ENCODE data around the gene FRMD7. TPM values are rescaled to one million over a fixed set of nuclear protein-coding genes. Genes with fewer than 3 reads are reported as not detected.
"Not testable (repeated sequence)": the region's sequence is repeated elsewhere in the genome, so short reads cannot be mapped to it uniquely, and the experiment has no call there.

Gene FRMD7
- total RNA-seq, 1 donor from 2014 or later = not detected

DNA sequence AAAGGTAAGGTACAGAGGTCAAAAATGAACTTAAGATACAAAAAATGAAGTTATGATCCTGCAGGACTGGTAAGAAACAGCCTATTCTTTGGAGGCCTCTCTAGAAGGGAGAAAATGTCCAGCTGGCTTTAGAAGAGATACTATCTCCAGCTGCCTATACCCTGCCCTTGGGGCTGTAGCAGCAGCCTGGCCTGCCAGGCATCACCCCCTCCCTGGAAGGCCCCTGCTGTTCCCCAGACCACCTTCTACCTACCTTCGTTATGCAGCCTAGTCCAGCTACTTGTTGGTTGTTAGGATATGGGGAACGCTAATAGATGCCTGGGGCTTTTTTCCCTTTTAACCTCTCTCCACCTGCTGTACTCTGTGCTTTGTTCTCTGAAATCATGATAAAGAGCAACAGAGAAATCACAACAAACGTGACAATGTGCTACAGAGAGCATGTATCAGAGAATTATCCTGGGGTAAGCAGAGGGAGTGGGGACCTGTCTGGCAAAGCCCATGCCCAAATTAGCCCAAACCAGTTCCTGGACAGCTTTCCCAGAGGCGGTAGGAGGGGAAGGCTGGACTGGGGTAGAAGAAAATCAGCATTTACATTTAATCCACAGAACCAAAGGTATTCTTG lies 34.5 kb downstream of the FRMD7 start:
- no peak for DNase-seq (ENCODE audit: low read depth in 2 of 2)

DNA sequence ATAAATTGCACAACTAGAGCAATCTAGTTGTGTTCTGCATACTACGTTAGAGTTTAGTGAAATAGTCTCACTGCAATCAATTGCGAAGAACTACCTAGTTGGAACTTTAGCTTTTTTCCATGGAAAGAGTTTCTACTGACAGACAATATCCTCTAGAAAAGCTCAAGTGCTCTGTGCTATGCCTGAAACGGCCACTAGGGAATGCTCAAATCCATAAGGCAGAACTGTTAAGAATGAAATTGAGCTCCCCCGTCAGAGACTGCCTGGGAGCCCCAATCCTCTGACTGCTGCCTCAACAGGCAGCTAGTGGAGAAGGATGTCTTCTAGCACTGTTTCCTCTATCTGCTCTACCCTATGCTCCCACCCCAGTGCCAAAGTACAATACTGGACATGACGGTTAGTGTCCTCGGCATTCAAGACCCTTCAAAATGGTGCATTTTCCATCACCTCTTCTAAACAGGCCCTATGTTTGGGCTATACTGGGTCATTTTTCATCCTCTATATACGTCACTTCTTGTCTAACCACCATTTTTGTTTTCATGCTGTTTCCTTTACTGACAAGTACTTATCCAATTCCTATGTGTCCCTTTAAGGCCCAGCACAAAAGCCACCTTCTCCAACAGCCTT lies 35.3 kb downstream of the FRMD7 start:
- DNase-seq (ENCODE audit: low read depth in 2 of 2) = peak; percentile 71 to 76

DNA sequence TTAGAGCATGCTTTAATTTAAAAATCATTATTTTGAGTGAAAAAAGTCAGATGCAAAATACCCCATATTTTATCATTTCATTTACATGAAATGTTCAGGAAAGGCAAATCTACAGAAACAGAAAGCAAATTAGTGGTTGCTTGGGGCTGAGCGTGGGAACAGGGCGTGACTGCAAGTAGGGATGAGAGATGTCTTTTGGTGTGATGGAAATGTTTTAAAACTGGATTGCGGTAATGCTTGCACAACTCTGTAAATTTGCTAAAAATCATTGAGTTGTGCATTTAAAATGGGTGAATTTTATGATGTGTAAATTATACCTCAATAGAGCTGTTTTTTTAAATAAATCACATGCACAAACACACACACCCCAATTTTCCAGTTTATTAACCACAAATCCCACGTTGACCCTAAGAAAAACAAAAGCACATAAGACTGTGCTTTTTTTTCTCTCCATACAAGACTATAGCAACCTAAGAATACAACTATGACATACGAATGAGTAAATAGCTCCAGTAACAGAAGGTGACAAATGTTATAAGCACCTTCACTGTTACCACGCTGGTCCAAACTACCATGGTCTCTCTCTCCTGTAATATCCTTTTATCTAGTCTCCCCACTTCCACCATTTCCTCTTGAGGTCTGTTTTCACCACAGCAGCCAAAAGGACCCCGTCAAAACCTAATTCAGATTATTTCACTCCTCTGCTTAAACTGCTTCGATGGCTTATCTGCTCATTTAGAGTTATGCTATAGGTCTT lies 37.2 kb downstream of the FRMD7 start:
- no peak for DNase-seq (ENCODE audit: low read depth in 2 of 2)

DNA sequence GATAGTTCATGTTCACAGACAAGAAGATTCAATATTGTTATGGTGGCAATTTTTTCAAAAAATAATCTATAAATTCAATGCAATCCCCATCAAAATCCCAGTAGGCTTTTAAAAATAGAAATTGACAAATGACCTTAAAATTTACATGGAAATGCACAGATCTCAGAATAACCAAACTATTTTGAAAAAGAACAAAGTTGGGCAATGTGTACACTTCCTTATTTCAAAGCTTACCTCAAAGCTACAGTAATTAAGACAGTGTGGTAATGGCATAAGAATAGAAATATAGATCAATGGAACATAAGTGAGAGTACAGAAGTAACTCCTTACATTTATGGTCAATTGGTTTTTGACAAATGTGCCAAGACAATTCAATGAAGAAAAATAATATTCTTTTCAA lies 39.0 kb downstream of the FRMD7 start:
- DNase-seq (ENCODE audit: low read depth in 2 of 2) = no peak

DNA sequence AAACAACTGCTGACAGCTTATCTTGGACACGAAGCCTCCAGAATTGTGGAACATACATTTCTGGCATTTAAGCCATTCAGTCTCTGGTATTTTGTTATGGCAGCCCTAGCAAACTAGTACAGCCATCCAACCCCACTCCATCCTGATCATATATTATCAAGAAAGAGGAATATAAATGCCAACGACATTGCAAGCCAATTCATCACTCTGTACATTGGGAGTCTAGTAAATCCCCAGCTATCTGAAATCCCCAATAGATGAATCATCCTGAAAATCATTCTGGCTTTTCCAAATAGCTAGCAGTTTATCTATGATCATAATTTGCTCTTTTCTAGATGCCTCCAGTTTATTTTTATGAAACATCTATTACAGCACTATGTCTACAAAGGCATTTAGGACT lies 41.1 kb downstream of the FRMD7 start:
- DNase-seq (ENCODE audit: low read depth in 2 of 2) = peak in 1 of 2 donors; percentile 21

DNA sequence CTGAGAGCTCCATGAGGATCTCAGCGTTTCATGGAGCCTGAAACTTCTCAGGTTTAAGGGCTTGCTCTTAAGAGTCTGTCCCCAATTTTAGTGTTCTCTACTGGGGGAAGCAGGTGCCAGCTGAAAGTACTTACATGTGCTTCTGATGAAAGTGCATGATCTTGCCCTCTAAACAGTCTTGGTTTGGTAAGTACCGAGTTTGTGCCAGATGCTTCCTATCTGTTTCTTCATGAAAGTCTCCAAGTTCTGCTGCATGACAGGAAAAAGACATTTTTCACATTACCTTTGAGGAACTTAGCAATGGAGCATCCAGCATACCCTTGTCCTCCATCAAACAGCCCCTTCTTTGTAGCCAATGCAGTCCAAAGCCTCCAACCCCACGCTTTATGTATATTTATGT lies 42.0 kb downstream of the FRMD7 start:
- DNase-seq (ENCODE audit: low read depth in 2 of 2) = no peak

DNA sequence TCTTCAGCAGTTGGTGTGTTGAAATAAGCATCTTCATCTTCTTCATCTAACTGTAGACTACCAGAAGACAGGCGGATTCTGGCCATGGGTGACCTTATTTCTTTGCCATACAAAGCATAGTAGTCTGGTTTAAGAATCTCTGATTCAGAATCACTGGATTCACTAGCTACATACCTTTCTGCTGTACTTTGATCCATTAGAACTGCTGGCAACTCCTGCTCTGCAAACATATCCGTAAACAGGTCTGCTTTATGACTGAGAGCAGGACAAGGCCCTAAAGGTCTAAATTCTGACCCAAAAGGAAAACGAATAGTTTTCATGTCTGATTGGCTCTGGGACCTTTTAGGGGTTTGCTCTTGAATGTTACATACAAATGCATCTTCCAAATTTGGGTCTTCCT lies 49.9 kb downstream of the FRMD7 start:
- no peak for DNase-seq (ENCODE audit: low read depth in 2 of 2)

DNA sequence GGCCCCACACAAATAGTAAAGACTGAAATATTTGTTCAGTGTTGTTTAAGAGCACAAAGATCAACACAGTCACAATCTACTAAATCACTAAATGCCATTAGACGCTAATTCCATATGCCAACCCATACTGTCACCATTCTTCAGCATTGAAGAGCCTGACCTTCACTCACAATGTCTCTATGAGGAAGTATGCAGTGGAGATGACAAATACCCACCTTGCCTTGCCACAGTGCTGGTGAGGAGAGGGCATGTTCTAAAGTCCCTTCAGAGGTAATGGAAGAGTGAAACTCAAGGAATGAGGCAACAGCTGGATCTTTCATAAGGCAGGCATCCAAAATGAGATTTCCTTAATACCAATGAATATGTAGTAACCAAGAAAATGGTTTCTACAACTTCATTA lies 50.4 kb downstream of the FRMD7 start:
- DNase-seq (ENCODE audit: low read depth in 2 of 2) = no peak

DNA sequence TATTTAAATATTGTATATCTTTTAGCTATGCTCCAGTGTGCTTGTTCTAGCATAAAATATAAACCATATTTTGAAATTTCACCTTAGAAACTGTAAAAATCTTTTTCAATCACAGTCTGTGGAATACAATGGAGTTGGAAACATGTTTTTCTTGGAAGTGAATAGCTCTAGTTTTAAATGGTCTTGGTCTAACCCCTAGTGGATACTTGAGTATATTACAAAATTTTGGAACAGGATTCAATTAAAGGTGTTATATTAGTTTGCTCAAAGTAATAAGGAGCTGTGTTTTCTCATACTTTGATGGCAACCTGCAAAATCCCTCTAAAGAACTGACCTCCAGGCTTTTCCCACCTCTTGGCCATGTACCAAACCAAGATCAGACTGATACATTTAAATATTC lies 56.6 kb downstream of the FRMD7 start:
- DNase-seq (ENCODE audit: low read depth in 2 of 2) = peak; percentile 14 to 34

DNA sequence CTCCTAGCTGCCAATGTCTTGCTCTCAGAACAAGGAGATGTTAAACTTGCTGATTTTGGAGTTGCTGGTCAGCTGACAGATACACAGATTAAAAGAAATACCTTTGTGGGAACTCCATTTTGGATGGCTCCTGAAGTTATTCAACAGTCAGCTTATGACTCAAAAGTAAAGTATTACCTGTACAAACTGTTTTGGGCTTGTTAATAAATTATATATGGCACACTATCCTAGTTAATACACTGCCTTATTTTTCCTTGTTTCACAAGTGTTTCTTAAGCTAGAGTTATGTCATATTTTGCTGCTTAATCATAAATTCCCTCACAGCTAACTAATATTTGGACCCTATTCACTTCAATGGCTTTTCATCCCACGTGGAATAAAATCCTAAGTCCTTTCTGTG lies 59.4 kb downstream of the FRMD7 start:
- no peak for DNase-seq (ENCODE audit: low read depth in 2 of 2)

DNA sequence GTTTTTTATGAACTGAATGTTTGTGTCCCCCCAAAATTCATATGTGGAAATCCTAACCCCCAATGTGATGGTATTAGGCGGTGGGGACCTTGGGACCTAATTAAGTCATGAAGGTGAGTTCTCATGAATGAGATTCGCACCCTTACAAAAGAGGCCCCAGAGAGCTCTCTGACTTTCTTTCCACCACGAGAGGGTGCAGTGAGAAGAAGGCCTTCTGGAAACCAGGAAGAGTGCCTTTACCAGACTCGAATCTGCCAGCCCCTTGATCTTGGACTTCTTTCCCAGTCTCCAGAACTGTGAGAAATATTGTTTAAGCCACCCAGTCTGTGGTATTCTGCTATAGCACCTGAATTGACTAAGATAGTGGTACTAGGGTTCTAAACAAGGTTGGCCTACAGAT lies 64.0 kb downstream of the FRMD7 start:
- no peak for DNase-seq (ENCODE audit: low read depth in 2 of 2)

DNA sequence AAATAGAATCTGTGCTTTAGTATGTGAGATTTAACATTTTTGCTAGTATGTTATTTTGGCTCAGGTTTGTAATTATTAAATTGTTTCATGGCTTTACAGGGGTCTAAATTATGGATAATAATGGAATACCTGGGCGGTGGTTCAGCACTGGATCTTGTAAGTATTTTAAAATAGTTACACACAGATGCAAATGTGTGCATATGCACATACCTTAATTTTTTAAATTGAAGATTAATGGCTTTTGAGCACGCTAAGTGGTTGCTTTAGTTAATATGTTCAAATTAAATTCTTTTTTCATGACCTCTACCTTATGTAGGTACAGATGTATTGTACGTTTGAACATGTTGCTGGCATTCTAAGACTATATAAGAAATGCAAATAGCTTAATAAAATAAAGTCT lies 64.5 kb downstream of the FRMD7 start:
- DNase-seq (ENCODE audit: low read depth in 2 of 2) = no peak

DNA sequence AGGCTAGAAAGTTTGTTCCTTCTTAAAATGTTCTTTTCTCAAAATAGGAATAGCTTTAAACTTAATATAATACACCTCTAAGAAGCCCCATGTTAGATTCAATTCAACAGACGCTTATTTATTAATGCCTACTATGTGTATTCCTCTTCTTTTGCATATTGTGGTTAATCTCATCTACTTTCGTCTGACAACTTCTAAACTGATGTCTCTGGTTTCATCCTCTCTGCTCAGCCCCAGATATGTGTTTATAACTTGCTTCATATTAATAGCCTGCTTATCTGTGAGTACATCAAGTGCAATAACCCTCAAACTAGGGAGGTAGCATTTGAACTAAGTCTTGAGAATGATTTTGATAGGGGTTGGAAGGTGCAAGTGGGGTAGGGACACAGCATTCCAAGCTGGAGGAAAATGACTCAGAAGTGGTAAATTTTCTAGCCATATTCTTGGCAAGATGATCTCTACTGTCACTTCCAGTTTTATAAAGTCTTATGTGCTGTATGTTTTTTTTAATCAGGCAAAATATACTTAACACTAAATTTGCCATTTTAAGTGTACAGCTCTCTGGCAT lies 67.8 kb downstream of the FRMD7 start:
- no peak for DNase-seq (ENCODE audit: low read depth in 2 of 2)

DNA sequence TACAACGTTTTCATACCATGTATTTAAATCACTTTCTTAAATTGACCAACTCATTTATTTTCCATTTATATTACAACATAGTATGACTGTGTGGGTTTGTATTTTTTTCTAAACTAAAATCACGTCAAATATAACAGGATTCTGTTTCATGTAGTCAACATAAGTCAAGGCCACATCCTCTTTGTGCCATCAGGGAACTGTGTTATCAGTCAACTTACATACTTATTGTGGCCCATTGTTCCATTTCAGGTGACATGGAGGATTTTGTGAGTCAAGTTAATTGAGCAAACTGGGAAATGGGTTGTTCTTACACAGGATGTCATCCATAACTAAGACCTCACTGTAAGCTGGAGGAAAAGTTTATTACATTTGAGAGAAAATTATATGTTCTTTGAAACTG lies 68.8 kb downstream of the FRMD7 start:
- DNase-seq (ENCODE audit: low read depth in 2 of 2) = no peak

DNA sequence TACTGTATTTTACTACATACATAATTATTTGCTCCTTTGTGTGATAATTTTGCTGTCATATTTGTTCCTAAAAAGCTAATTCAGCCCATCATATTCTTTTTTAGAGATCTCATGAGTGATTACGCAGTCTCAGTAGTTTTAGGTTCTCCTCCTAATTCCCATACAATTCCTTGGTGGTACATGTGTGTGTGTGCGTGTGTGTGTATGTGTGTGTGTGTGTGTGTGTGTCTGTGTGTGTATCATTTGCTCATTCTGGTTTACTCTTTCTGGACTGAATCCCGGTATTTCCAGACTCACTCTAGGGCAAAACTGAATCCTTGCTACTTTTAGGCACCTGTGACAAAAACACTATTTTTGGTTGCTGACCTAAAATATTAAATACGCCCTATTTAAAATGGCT lies 69.8 kb downstream of the FRMD7 start:
- no peak for DNase-seq (ENCODE audit: low read depth in 2 of 2)

DNA sequence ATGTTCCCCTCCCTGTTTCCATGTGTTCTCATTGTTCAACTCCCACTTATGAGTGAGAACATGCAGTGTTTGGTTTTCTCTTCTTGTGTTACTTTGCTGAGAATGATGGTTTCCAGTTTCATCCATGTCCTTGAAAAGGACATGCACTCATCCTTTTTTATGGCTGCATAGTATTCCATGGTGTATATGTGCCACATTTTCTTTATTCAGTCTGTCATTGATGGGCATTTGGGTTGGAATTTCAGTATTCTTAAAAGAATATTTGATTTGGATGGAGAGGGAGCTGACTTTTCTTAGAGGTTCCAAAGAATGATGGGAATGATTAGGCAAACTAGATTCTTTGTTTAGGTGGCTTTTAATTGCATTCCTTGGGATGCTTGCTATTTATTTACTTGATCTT lies 76.0 kb downstream of the FRMD7 start:
- DNase-seq (ENCODE audit: low read depth in 2 of 2) = not testable (repeated sequence)

DNA sequence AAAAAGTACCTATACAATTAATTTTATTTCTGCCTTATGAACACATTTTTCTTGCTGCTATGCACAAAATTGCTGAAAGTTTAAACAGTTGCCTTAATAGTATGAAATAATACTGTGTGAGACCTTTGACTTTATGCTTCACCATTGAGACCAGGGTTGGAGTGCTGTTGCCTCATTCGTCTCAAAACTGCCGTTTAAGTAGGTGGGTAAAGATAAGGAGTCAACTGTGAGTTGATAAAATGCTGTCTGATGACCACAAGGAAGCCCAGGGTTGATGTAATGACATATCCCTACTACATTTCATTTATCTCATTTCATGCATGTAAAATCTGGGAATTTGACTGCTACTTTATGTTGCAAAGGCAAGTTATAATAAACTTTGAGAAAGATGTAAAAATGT lies 81.3 kb downstream of the FRMD7 start:
- no peak for DNase-seq (ENCODE audit: low read depth in 2 of 2)

DNA sequence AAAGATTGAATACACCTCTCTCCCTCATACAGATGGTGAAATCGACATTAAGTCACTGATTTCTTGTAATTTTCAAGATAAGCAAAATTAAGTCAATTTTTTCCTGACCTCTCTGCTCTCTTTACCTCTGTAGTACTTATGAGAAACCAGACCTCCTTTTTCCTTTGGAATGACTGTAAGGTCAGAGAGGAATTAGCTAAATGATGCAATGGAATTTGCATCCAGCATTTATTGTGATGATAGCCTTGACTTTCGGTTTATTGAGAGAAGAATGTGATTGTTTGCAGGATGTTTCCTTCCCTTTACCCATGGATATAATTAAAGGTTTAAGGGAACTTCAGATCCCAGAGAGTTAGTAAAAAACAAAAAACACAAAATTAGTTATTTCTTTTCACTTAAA lies 82.4 kb downstream of the FRMD7 start:
- no peak for DNase-seq (ENCODE audit: low read depth in 2 of 2)

DNA sequence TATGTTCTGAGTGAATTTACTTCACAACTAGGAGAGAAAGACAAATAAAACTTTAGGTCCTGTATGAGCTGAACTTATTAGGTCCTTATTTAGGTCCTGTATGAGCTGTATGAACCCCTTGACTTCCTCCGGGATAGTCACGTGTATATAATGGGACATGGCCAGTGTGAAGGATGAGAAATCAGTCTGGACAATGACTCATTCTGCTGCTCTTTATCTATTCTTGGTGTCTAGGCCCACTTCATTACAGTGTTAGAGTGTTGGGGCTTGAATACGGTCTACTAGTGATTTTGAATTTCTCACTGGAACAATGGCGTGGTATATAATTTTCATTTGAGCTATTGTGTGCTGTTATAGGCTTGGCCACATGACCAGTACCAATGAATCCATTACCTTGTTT lies 82.9 kb downstream of the FRMD7 start:
- no peak for DNase-seq (ENCODE audit: low read depth in 2 of 2)

DNA sequence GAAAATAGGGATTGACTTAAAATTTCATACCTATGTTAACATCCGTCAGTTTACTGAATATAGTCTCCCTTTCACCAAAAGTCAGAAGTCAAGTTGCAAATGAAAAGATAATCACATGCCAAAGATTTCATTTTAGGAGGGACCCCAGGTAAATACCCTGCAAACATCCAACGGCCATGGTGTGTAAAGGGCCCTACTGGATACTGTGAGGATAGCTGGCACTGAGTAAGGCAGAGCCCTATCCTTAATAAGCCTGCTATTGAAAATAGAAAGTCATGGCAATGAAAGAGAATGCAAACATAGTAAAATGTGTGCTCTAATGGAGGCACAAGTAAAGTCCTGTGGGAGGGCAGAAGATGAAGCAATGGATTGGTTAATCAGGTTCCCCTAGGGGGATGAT lies 83.8 kb downstream of the FRMD7 start:
- DNase-seq (ENCODE audit: low read depth in 2 of 2) = no peak

DNA sequence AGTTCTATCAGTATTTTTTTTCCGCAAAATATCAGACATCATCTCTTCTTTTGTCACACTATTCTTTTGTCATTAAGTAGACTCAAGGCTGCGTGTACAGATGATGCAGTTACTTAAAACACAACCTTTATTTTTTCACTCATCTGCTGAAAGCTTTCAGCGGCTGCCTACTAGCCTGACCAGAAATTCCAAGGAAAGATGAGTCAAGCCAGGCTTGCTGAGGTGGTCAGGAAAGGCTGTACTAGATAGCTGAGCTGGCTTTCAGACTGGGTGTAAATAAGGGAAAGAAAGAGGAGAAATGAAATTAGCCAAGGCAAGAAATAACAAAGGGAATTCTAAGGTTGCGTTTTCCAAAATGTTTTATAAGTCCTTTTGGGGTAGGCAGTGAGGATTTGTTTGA lies 86.8 kb downstream of the FRMD7 start:
- DNase-seq (ENCODE audit: low read depth in 2 of 2) = peak in 1 of 2 donors; percentile 5

DNA sequence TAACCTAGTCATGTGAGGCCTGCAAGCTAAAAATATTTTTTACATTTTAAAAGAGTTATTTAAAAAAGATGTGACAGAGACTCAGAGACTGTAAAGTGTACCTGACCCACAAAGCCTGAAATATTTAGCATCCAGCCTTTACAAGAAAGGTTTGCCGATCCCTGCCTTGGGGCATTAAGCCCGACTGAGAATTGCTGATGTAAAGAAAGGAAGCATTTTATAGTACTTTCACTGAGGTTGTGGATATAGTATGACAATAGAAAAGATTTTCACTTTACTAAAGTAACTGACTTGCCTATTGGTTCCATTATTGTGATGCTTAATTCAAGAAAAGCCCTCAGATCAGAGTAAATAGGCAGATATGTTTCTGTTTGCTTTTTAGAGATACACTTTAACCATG lies 87.8 kb downstream of the FRMD7 start:
- DNase-seq (ENCODE audit: low read depth in 2 of 2) = no peak
